Endothelial cell of umbilical vein (primary cell): ENCODE results near the gene NYAP1. TPM values are rescaled to one million over a fixed set of nuclear protein-coding genes. Genes with fewer than 3 reads are reported as not detected.

Source experiments
- BruUV-seq: library from RNA; stranded (reverse); fragments of 400-500 nt; replicated peaks from 2 replicates; lab custom pipeline; 2021; lab: Mats Ljungman, UMichigan
- CTCF ChIA-PET: fragments of 300-600, 350-600 bp; sonication (Branson Sonifier 250); formaldehyde crosslinking; loops from one replicate; lab custom pipeline; 2021; ENCODE audit warnings: antibody characterized with exemption, inconsistent platforms; lab: Charles Lee
- POLR2A ChIA-PET: fragments of 300-600, 350-600 bp; sonication (Branson Sonifier 250); formaldehyde crosslinking; loops from one replicate; lab custom pipeline; 2021; ENCODE audit warnings: antibody characterized with exemption, inconsistent platforms; lab: Charles Lee
- DNase-seq: peaks from one replicate; pipeline ENCODE4 v3.0.0-alpha.2; 2011; ENCODE audit warnings: low read depth, low spot score
- FAIRE-seq: peaks from 2 replicates; lab custom pipeline; 2011; peaks lifted over from hg19 to GRCh38; lab: Jason Lieb, UNC
- H2AFZ ChIP-seq: 2 replicates; pipeline ENCODE4 v1.6.0; 2012; ENCODE audit warnings: low read depth, low read length, control low read depth, inconsistent platforms
- H3K27ac ChIP-seq: 2 replicates; pipeline ENCODE4 v1.5.1; 2011; ENCODE audit warnings: low read depth, mild to moderate bottlenecking, control low read depth, low read length, moderate library complexity; ENCODE audit not compliant: insufficient read depth
- H3K27me3 ChIP-seq, 2 experiments: 2 replicates each; pipeline versions ENCODE4 v1.6.0 to v1.6.1; 2011; ENCODE audit warnings: low read length in 2 of 2, mixed read lengths in 1 of 2; ENCODE audit not compliant: control insufficient read depth in 2 of 2, insufficient read depth in 2 of 2
- H3K36me3 ChIP-seq, 2 experiments: 2 replicates in 1 of 2; 3 replicates in 1 of 2; pipeline ENCODE4 v1.5.1; 2011; ENCODE audit warnings: low read length in 2 of 2, mild to moderate bottlenecking in 1 of 2, moderate library complexity in 1 of 2; ENCODE audit not compliant: control insufficient read depth in 2 of 2, insufficient read depth in 2 of 2; ENCODE audit errors: extremely low read depth in 1 of 2
- H3K4me1 ChIP-seq: 3 replicates; pipeline ENCODE4 v1.5.1; 2011; ENCODE audit warnings: mild to moderate bottlenecking, low read length; ENCODE audit not compliant: control insufficient read depth, insufficient read depth; ENCODE audit errors: extremely low read depth
- H3K4me2 ChIP-seq: 2 replicates; pipeline ENCODE4 v1.6.1; 2011; ENCODE audit warnings: low read length, control low read depth, mixed read lengths; ENCODE audit not compliant: insufficient read depth
- H3K4me3 ChIP-seq, 3 experiments: fragments of 200-600 bp in 1 of 3; sonication (generic), shearing (Covaris generic) in 1 of 3; replicated peaks in 1 of 3; 2 replicates each; pipeline ENCODE4 v1.5.1; 2011 to 2016; ENCODE audit warnings: control low read depth in 3 of 3, low read length in 3 of 3, mild to moderate bottlenecking in 2 of 3, inconsistent platforms in 1 of 3, low read depth in 1 of 3, moderate library complexity in 1 of 3; ENCODE audit not compliant: insufficient read depth in 1 of 3
- H3K79me2 ChIP-seq: 2 replicates; pipeline ENCODE4 v1.6.0; 2012; ENCODE audit warnings: low read length, inconsistent platforms; ENCODE audit not compliant: control insufficient read depth, insufficient read depth
- H3K9ac ChIP-seq: replicated peaks from 2 replicates; pipeline ENCODE3; 2011; ENCODE audit warnings: low read length, control low read depth; ENCODE audit not compliant: insufficient read depth; ENCODE audit errors: extremely low read depth
- H3K9me1 ChIP-seq: replicated peaks from 3 replicates; pipeline ENCODE4 v1.6.0; 2011; ENCODE audit warnings: mild to moderate bottlenecking, low read length; ENCODE audit not compliant: control insufficient read depth, insufficient read depth; ENCODE audit errors: extremely low read depth
- H3K9me3 ChIP-seq: replicated peaks from 2 replicates; pipeline ENCODE4 v1.5.1; 2012; ENCODE audit warnings: low read length, inconsistent platforms; ENCODE audit not compliant: control insufficient read depth, insufficient read depth
- H4K20me1 ChIP-seq: replicated peaks from 2 replicates; pipeline ENCODE3; 2011; ENCODE audit warnings: mild to moderate bottlenecking, low read length; ENCODE audit not compliant: control insufficient read depth, insufficient read depth; ENCODE audit errors: extremely low read depth
- CTCF ChIP-seq, 2 donors: IDR thresholded peaks; 1 replicate in 1 of 2; 2 replicates in 1 of 2; pipeline ENCODE4 v1.5.1; 2011; ENCODE audit warnings: low read length in 2 of 2, mild to moderate bottlenecking in 2 of 2, moderate library complexity in 2 of 2, control low read depth in 1 of 2, inconsistent platforms in 1 of 2, low read depth in 1 of 2; ENCODE audit not compliant: insufficient read depth in 1 of 2; ENCODE audit errors: extremely low read depth in 1 of 2
- EZH2 ChIP-seq: IDR thresholded peaks from 2 replicates; pipeline ENCODE4 v1.6.1; 2012; ENCODE audit warnings: borderline replicate concordance, low read depth, mild to moderate bottlenecking, moderate library complexity, low read length, inconsistent platforms; ENCODE audit not compliant: severe bottlenecking
- FOS ChIP-seq: IDR thresholded peaks from 2 replicates; pipeline ENCODE4 v1.6.1; 2011; ENCODE audit warnings: mild to moderate bottlenecking, low read length, moderate library complexity, borderline replicate concordance; ENCODE audit not compliant: insufficient read depth
- GATA2 ChIP-seq: IDR thresholded peaks from 2 replicates; pipeline ENCODE4 v1.7.0; 2011; ENCODE audit warnings: low read depth, mild to moderate bottlenecking, moderate library complexity, mixed read lengths, low read length; ENCODE audit not compliant: insufficient read length, insufficient read depth
- JUN ChIP-seq: IDR thresholded peaks from 2 replicates; pipeline ENCODE4 v1.6.1; 2011; ENCODE audit warnings: borderline replicate concordance, low read depth; ENCODE audit not compliant: insufficient read length, insufficient read depth
- MAX ChIP-seq: IDR thresholded peaks from 2 replicates; pipeline ENCODE4 v1.6.1; 2011; ENCODE audit not compliant: insufficient read depth, insufficient read length
- MYC ChIP-seq: IDR thresholded peaks from one replicate; pipeline ENCODE4 v1.6.1; 2011; ENCODE audit warnings: mild to moderate bottlenecking, low read depth, low read length
- POLR2A ChIP-seq: IDR thresholded peaks from 2 replicates; pipeline ENCODE4 v1.6.1; 2012; ENCODE audit warnings: low read depth, mild to moderate bottlenecking, control low read depth, low read length
- POLR2AphosphoS5 ChIP-seq: IDR thresholded peaks from 2 replicates; pipeline ENCODE4 v1.6.1; 2012; ENCODE audit warnings: low read depth, mild to moderate bottlenecking, control low read depth, low read length, moderate library complexity; ENCODE audit not compliant: insufficient read depth
- dilution Hi-C: fragments of 300-500 bp; cut with MboI; formaldehyde crosslinking; loops from one replicate; pipeline ENCODE4 v1.15.0; 2019; ENCODE audit warnings: low sequenced_read_pairs; ENCODE audit not compliant: extremely low pct_ligation_motif_present
- intact Hi-C: fragments of 100-400 bp; cut with micrococcal nuclease; formaldehyde crosslinking; loops from one replicate; pipeline ENCODE4 v1.10.0; 2022
- polyA plus RNA-seq, 4 experiments: library from polyadenylated mRNA; depleted of rRNA in 3 of 4; stranded (reverse) in 3 of 4; unstranded in 1 of 4; fragments of >200 nt; gene quantifications; 2 replicates each; pipeline versions ENCODE4 v1.2.1 to v1.2.3, GENCODE V29; 2011 to 2012; ENCODE audit warnings: missing spikeins in 1 of 4
- total RNA-seq: library from RNA; stranded (reverse); gene quantifications from 2 replicates; pipeline ENCODE4 v1.2.3, GENCODE V29; 2021

NYAP1 gene
- total and polyA plus RNA-seq, 2 donors (not counting 3 experiments of a cell fraction or from before 2014, with no cell fraction given) = 0.37 to 2.8 TPM

- no TSS peak for BruUV-seq
- no peaks in the 10 kb centered on the region for H4K20me1 ChIP-seq
- H3K9me3 ChIP-seq = no peaks in the 10 kb centered on the region
- DNase-seq (no peak), FAIRE-seq (no peak)
- no peak within 1 kb of the TSS for H3K9ac ChIP-seq
- no peaks in the 10 kb centered on the region for H3K27me3 ChIP-seq
- no peak within 1 kb of the TSS for H3K4me2 ChIP-seq
- intact Hi-C loops = no loop called here
- H3K79me2 ChIP-seq = peaks cover 1% of the 10 kb centered on the region
- H3K36me3 ChIP-seq = peaks cover 0 to 14% of the 10 kb centered on the region in 2 experiments
- peaks cover 12% of the 10 kb centered on the region for H3K4me1 ChIP-seq
- peak within 1 kb of the TSS; percentile 18 for H3K27ac ChIP-seq
- H3K4me3 ChIP-seq = no peak within 1 kb of the TSS
- ChIA-PET CTCF (interaction anchor here (0.9 to 3.9 kb wide), 9 partner anchors 10 to 261 kb away, joined by 3 to 53 read pairs (median 5); no protein-coding TSS in a partner anchor), POLR2A (no interaction called here)
- H3K9me1 ChIP-seq = no peaks in the 10 kb centered on the region
- TF ChIP-seq POLR2AphosphoS5 (no peak), EZH2 (no peak)
- dilution Hi-C loops = no loop called here
- peak within 1 kb of the TSS; percentile 18 for H2AFZ ChIP-seq
These were observed 19.5 kb upstream of the NYAP1 start, which contains the start of gene SPACDR for GRCh38 chr7:100464210-100464660. SPACDR (minus strand) TSS chr7:100464260; CDS start chr7:100464025, 235 bp downstream.

- dilution Hi-C loops = no loop called here
- Histone ChIP-seq H2AFZ (no peak overlapping the region), H3K4me2 (no peak overlapping the region), H4K20me1 (no peaks in the 10 kb centered on the region), H3K79me2 (peaks cover 1% of the 10 kb centered on the region), H3K27ac (no peak overlapping the region), H3K4me1 (peaks cover 12% of the 10 kb centered on the region), H3K9me3 (no peaks in the 10 kb centered on the region), H3K4me3 (no peak overlapping the region), H3K36me3 (peaks cover 0 to 16% of the 10 kb centered on the region in 2 experiments), H3K27me3 (no peaks in the 10 kb centered on the region), H3K9me1 (no peaks in the 10 kb centered on the region), H3K9ac (no peak overlapping the region)
- POLR2A ChIA-PET = no interaction called here
- DNase-seq (no peak), FAIRE-seq (no peak)
- CTCF ChIA-PET = interaction anchor here (0.6 to 3.9 kb wide), 10 partner anchors 10 to 387 kb away, joined by 3 to 53 read pairs (median 6); no protein-coding TSS in a partner anchor
- BruUV-seq = no TSS peak
- intact Hi-C loops = loop anchor here (5.0 kb wide), 2 partner anchors 213 to 228 kb away; partner anchors contain the start of gene GIGYF1
- TF ChIP-seq MYC (no peak), GATA2 (no peak), EZH2 (no peak), POLR2A (no peak), POLR2AphosphoS5 (no peak), FOS (no peak), CTCF (IDR thresholded peaks at IDR 0.05; ENCODE audit: extremely low read depth in 1 of 2, insufficient read depth in 1 of 2, low read depth in 1 of 2, low read length in 2 of 2) (no peak), JUN (no peak), MAX (no peak)
These were observed 18.9 kb upstream of the NYAP1 start for GRCh38 chr7:100464791-100465190.
